HG02943 (cell line): ENCODE results near the gene LAPTM4A.
"Not testable (repeated sequence)": the region's sequence is repeated elsewhere in the genome, so short reads cannot be mapped to it uniquely, and the experiment has no call there.

Source experiments
- ATAC-seq: cut with Tn5 transposase; IDR thresholded peaks from one replicate; pipeline ENCODE4 v1.9.1; 2021; ENCODE audit warnings: mild to moderate bottlenecking, low read depth, moderate library complexity; ENCODE audit not compliant: unreplicated experiment

Gene LAPTM4A

DNA sequence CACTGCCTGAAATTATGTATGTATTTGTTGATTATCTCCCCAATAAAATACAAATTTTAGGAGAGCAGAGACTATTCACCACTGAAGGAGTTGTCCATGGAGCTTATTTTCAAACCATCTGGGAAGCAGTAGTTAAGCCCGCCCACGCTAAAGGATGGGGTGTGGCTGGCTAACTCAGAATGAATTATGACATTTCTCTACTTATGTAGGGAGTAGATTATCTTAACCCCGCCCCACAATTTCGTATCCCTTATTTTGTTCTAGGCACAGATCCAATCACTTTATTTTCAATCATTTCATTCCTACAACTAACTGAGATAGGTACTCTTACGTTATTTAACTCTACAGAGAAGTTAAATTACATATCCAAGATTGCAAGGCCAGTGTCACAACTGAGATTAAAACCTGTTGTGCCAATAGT, 1.4 kb upstream of the LAPTM4A start:
- ATAC-seq, result no peak

DNA sequence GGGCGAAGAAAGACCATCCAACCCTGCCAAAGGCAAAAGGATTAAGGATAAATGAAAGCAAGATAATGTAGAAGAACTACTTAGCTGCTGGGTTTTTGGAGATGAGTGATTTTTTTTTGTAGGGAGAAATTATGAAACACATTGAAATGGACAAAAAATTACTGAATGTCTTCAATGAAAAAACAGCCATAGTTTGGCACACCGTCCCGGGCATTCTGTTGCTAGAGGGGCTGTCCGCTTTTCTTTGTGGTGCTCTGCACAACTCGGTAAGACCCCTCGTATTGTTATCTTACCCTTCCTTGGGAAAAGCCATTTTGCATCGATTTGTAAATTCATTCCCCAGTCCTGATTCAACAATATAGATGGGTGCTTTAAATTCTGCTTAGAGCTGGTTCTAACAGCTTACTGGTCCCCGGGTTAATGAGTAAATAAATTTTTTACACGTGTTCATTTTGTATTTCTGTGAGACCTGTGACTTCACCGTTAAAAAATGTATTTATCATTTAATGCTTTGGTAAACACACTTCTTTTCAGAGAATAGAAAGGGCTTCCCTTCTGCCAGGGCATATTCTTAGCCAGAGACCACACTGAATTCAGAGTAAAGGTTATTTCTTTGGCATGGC, 912 bp upstream of the LAPTM4A start:
- ATAC-seq, result no peak

DNA sequence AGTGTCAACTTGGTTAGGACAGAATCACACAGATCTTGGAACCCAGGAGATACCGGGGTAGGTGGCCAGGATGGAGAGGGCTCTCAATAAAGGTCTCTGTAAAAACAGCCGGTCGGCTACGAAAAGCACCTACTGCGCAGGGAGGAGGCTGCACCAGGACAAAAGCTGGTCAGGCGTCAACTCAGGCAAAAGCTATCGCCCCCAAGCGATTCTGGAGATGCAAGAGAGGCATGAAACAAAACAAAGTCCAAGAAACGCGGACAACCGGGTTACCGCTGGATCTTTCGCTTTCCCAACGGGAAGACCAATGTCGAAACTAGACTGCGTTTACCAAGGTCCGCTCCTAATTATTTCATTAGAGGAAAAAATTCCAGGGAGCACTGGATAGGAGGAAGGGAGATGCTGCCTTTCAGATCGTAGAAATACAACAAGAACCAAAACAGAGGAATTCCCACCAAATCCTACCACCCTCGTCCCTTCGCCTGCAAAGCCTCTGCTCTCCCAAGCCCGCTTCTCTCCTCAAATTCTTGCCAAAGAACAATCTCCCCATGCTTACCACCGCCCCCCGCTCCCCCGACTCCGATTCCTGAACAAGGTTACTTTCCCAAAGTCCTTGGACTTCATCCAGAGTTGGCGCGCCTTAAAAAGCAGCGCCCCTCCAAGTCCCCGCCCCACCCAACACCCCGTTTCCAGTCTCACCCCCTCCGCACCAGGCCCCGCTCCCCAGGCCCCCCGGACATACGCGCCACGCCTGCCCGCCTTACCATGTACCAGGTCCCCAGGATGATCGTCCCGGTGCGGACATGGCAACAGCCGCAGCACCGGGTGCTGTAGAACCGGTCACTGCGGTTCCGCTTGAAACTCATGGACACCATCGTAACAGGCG, 539 bp downstream of the LAPTM4A start:
- ATAC-seq, result peak; percentile 26

DNA sequence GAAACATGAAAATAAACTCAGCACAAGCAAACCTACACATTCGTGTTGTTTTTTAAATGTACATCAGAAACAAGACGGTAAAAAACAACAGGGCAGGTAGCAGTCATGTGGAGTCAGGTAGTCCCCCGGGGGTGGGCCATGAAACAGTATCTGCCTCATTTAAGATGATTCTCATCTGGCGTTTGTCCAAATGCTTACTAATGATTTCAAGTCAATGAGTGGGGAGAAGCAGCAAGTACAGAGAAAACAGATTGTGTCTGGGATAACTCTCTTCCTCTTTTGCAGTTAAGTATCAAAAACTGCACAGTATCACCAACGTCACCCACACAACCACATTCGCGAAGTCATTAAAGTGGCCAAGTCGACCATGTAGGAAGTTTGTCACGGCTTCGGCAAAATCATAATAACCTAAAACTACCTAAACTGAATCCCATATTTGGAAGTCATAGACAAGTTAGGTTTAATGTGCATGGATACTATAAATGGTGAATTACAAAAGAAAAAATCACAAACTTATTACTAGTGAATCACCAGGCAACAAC, 1.3 kb downstream of the LAPTM4A start:
- ATAC-seq, result no peak

DNA sequence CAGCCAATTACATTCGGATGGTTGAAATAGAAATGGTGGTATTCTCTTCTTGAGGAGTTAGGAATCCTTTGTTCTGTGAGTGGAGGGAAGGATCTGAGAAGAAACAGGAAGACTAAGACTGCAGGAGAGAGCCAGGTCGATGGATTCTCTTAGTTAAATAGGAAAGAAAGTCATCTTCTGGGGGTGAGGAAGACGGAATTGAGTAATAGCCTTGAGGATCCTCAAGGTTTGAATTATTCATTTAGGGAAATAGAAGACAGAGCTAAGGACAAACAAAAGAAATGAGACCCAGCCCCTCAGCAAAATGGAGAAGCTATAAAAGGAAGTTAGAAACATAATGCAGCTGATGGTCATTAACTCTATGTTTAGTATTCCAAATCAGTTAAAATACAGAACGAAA, 1.8 kb downstream of the LAPTM4A start:
- no peak for ATAC-seq

DNA sequence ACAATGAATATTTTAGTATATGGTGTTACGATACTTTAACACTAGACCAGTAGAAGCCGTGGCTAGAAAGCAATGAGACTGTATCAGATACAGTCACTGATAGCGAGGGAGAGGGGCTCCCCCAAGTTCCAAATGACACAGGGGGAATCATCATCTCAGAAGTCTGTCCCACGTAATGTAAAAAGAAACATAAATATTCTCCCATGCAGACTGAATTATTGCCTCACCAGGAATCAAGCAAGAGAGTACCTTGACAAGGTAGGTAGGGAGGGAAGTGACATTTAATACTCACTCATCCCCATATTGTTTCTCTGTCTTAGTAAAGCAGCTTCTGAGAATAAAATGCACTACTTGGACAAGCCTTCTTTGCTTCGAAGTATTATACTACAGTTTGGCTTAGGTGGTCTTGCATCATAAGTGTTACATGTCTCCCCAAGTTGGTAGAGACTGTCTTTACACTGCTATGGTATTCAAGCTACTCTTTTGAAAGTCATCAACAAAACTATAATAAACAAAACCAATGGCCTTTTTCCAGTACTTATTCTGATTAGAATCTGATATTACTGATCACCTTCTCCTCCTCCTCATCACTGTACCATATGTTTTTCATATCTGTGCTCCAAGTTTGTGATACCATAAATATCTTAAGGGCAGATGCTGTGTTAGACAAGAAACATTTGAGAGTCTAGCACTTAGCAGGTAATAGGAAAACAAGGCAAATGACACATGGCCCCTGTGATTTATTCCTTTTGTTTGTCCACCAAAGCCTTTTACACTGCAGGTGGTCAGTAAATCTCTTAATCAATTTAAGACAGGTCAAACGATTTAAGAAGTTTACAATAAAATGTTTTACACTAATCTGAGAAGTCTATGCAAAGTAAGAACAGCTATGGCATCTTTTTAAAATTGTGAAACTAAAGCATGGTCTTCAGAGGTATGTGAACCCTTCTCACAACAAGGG, 2.7 kb downstream of the LAPTM4A start:
- ATAC-seq, result no peak

DNA sequence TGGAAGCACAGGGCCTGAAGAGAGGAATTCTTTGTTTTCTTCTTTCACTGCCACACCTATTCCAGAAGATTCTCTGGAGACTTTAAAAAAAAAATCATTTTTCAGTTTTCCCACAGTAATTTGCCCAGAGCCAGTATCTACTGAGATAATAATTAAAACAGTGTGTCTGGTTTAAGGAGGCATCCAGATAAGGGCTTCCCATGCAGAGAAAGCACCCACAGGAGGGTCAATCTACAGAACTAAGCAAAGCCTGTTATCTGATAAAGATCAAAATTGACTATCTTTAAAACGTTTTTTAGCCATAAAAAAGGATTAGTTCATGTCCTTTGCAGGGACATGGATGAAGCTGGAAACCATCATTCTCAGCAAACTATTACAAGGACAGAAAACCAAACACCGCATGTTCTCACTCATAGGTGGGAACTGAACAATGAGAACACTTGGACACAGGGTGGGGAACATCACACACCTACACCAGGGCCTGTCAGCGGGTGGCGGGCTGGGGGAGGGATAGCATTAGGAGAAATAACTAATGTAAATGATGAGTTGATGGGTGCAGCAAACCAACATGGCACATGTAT, 5.6 kb downstream of the LAPTM4A start:
- not testable (repeated sequence) for ATAC-seq

DNA sequence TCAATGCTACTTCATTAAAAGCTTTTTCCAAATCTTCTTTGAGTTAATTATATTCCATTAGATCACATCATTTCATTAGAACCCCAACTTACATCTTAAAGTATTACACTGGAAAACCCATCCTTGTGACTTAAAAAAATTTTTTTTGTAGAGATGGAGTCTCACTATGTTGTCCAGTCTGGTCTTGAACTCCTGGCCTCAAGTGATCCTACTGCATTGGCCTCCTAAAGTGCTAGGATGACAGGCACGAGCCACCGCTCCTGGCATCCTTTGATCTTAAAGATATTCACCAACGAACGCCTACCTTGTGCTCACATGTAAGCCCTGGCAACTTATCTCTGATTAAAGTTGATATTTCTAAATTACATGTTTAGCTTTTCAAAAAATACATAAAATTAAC, 6.7 kb downstream of the LAPTM4A start:
- ATAC-seq, result no peak

DNA sequence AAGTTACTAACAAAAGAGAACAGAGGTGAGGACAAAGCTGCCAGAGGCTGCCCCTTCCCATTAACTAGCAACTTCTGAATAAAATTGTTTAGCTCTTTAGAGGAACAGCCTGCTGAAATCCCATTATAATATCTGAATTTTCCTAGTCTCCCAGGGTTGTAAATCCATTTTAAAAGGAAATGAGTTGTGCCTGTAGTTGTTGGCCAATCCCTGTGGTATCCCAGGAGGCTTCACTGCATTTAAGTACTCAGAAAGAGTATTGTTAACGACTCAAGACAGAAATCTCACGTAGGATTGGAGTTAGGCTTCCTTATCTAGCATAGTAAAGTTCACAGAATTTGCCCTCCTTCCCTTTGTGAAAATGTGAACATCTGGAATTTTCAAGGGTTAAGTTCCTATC, 8.9 kb downstream of the LAPTM4A start:
- no peak for ATAC-seq

DNA sequence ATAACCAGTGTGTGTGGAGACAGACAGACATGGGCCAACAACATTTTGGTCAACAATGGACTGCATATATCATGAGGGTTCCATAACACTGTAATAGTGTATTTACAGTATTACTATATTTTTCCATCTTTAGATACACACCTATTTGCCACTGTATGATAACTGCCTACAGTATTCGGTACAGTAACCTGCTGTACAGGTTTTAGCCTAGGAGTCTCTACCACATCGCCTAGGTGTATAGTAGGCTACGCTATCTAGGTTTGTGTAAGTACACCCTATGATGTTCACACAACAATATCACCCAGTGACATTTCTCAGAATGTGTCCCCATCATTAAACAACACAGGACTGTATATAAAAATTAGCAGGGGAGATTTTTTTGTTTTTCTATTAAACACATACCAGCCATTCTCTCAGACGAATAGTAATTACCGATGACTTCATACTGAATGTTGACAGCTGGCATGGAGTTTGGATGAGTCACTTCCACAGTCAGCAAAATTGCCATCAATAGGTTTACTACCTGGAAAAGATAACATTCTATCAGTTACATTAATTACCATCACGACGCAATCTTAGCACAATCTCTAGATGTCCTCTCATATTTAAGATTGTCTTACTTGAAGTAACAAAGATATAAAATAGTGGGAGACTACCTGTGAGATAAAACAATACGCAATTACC, 10.8 kb downstream of the LAPTM4A start:
- no peak for ATAC-seq

DNA sequence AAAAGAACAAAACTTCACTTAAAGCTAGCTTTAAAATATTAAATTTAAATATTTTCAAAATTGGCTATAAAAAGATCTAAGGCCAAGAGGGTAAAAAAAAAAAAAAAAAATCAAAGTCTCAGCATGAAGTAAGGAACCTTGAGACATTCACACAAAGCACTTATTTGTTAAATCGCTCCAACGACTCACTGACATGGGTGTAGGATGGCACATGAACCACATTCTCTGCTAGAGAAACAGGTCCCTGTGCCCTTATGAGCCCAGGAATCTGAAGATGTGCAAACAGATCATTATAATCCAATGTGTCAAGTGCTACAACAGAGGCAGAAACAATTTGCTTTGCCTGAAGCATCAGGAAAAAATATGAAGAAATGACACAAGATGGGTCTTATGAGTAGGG, 13.8 kb downstream of the LAPTM4A start:
- no peak for ATAC-seq

DNA sequence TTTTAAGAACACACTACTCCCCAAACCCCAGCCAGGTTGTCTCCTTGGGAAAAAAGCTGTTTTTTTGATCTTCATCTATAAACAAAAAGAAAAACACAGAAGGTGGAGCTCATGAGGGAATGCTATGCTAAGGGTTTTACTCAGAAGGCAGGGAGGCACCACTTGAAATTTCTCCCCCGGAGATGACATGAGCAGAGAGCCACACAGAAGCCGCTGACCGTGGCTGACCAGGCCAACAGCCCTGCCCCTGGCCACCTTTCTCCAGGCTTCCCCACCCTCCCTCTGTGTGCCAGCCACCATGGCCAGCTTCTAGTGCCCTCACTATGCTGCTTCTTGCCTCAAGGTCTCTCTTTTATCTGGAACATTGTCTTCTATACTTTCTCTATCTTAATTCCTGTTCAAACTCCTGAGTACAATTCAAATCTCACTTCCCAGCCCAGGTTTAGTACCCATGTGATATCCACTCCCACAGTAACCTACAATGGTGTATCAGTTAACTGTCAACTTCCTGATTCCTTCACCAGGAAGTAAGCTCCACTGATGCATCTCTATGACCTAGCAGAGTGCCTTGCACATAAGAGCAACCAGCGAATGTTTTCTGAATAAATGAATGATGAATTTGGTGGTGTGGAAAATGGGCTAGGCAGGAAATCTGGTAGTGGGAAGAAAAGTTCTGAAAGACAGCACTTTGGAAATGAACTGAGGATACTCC, 15.3 kb downstream of the LAPTM4A start:
- ATAC-seq, result no peak

DNA sequence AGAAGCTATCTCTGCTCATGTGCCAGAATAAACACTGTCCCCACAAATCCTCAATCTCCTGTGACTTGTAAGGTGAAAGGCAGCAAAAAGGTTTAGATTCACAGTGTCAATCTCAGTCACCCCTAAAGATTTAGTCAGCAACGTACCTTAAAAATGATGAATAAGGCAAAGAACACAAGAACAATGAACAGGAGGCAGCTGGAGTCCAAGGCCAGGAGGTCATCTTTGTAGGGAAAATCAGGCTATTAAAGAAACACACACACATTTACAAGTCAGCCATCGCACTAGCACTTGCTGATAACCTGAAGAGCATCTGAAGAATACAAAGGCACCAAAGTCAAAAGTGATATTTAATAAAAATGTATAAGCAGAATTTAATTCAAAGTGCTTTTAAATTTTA, 16.6 kb downstream of the LAPTM4A start:
- ATAC-seq, result no peak

DNA sequence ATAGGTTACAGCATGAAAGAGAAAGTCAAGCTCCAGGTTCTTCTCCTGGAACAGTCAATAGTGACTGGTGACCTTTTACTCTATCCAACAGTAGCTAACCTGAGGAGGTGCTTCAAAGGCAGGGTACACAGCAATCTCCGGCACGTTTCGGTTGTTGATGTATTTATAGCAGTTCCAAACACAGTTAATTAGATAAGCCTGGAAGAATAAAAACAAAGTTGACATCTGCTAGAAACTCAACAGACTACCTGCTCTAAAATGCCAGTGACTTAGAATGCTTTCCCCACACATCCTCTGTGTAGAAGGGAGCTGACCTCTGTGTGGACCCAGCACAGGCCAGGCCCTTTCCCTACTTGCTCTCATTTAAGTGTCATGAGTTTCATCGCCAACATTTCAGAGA, 17.2 kb downstream of the LAPTM4A start:
- no peak for ATAC-seq

DNA sequence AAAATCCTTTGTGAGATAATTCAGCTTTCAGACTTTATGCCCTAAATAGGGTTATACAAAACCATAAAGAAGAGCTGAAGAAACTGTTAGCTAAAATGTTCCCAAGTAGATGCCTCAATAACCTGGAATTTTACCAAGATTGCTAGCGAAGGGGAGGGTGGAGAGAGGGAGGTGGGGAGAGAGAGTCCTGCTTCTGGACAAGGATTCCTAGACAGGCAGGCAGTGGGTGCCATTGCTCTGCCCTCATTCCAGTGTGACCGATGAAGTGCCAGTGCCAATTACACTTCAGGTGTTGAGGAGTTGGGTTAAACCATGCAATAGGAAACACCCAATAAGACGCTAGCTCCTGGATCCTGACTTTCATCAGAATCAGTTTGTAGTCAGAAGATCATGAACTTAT, 18.1 kb downstream of the LAPTM4A start:
- no peak for ATAC-seq

DNA sequence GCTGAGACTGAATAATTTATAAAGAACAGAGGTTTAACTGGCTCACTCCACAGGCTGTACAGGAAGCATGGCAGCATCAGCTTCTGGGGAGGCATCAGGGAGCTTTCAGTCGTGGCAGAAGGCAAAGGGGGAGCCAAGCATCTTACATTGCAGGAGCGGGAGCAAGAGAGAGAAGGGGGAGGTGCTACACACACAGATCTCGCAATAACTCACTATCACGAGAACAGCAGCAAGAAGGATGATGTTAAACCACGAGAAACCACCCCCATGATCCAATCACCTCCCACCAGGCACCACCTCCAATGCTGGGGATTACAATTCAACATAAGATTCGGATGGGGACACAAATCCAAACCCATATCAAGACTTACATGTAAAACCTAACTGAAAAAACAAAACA, 21.2 kb downstream of the LAPTM4A start:
- ATAC-seq, result no peak

DNA sequence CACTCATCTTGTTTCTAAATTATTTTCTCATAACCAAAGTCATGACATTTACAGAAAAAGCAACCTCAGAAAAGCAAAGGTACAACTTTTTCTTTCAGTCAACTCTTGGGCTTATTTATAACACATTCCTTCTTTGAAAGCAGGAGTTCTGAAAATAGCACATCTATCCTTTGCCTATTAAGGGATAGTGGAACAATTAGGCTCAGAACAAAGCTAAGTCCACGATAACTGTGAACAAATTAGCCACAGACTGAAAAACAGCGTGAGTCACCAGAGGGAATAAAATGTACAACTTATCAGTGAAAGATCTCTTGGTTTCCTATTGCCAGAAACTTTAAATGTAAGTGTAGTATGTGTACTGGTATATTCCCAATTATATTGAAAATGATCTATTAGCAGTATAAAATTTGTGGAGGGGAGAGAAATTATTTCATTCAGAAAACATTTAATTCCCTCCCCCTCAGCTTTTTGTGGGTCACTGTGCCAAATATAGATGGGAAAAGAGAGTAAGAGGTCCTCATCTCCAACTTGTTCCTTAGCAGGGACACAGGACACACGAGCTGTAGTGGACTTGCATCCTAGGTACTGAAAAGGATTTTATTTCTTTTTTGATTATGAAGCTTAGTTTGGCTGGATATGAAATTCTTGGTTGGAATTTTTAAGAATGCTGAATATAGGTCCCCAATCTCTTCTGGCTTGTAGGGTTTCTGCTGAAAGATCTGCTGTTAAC, 23.6 kb downstream of the LAPTM4A start:
- no peak for ATAC-seq

DNA sequence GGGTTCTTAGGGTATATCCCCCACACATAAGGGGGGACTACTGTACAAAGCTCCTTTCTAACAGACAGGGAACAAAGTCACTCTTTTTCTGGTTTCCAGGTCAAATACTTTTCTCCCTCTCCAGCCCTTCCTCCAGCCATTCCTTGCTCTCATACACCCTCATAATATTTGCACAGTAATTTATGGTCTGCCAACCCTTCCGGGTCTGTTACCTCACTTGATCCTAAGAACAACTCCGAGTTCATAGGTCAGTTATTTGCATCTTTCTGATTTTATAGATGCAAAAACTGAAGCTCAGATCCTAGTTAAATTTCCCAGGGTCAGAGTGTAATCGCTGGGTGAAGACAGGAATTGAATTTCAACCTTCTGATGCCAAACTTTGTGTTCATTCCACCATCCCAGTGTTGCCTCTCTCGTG, 24.2 kb downstream of the LAPTM4A start:
- no peak for ATAC-seq
